Measurements from ENCODE around the gene IQSEC3. TPM values are rescaled to one million over a fixed set of nuclear protein-coding genes. Genes with fewer than 3 reads are reported as not detected.

The IQSEC3 gene
- total and polyA plus RNA-seq, 10 of the 15 experiments (the other 5 are each of a cell fraction or from before 2014, with no cell fraction given): not detected

- ChIA-PET CTCF (no interaction called here), SMC1A (ENCODE audit: uncharacterized antibody, unreplicated experiment) (no interaction called here), RAD21 (ENCODE audit: unreplicated experiment) (no interaction called here), POLR2A (no interaction called here)
- Histone ChIP-seq H2AFZ (ENCODE audit: control insufficient read depth, low read depth, low read length) (no peak overlapping the region), H3K4me3 (no peak overlapping the region), H3K79me2 (ENCODE audit: control insufficient read depth, insufficient read depth, low read length) (no peaks in the 10 kb centered on the region), H3K27ac (ENCODE audit: control insufficient read depth, insufficient read depth) (no peak overlapping the region), H3K4me1 (ENCODE audit: control insufficient read depth, insufficient read depth, low read length) (peaks cover 10% of the 10 kb centered on the region), H3K9ac (ENCODE audit: control insufficient read depth, insufficient read depth, low read length) (no peak overlapping the region), H3K27me3 (replicated peaks in 1 of 2; ENCODE audit: control insufficient read depth in 2 of 2, insufficient read depth in 2 of 2, low read length in 1 of 2) (no peaks in the 10 kb centered on the region; a peak in 2 of 4 replicates), H3K4me2 (ENCODE audit: control insufficient read depth, insufficient read depth) (no peak overlapping the region), H4K20me1 (ENCODE audit: control insufficient read depth, insufficient read depth) (no peaks in the 10 kb centered on the region), H3K36me3 (ENCODE audit: control insufficient read depth in 2 of 2, insufficient read depth in 2 of 2, low read length in 1 of 2) (no peaks in the 10 kb centered on the region), H3K9me3 (replicated peaks; ENCODE audit: control insufficient read depth, insufficient read depth, low read length) (no peaks in the 10 kb centered on the region; the same call in 2 of the 3 replicates)
- in situ Hi-C loops (cut with MboI): no loop called here
- TF ChIP-seq PKNOX1 (IDR thresholded peaks at IDR 0.05): 0 out of 2 replicates have a peak, but pooled peaks have one; percentile 23
- no peak for TF ChIP-seq MEF2B (IDR thresholded peaks at IDR 0.05; ENCODE audit: partially characterized antibody, poor library complexity, severe bottlenecking)
- TF ChIP-seq LARP7 (IDR thresholded peaks at IDR 0.05): no peak
- TF ChIP-seq, protein P1, sequence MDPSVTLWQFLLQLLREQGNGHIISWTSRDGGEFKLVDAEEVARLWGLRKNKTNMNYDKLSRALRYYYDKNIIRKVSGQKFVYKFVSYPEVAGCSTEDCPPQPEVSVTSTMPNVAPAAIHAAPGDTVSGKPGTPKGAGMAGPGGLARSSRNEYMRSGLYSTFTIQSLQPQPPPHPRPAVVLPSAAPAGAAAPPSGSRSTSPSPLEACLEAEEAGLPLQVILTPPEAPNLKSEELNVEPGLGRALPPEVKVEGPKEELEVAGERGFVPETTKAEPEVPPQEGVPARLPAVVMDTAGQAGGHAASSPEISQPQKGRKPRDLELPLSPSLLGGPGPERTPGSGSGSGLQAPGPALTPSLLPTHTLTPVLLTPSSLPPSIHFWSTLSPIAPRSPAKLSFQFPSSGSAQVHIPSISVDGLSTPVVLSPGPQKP (IDR thresholded peaks at IDR 0.05; ENCODE audit: low read depth, low read length): no peak
- no peak for TF ChIP-seq STAT3 (IDR thresholded peaks at IDR 0.05; ENCODE audit: low read depth, low read length)
- TF ChIP-seq, protein P2, sequence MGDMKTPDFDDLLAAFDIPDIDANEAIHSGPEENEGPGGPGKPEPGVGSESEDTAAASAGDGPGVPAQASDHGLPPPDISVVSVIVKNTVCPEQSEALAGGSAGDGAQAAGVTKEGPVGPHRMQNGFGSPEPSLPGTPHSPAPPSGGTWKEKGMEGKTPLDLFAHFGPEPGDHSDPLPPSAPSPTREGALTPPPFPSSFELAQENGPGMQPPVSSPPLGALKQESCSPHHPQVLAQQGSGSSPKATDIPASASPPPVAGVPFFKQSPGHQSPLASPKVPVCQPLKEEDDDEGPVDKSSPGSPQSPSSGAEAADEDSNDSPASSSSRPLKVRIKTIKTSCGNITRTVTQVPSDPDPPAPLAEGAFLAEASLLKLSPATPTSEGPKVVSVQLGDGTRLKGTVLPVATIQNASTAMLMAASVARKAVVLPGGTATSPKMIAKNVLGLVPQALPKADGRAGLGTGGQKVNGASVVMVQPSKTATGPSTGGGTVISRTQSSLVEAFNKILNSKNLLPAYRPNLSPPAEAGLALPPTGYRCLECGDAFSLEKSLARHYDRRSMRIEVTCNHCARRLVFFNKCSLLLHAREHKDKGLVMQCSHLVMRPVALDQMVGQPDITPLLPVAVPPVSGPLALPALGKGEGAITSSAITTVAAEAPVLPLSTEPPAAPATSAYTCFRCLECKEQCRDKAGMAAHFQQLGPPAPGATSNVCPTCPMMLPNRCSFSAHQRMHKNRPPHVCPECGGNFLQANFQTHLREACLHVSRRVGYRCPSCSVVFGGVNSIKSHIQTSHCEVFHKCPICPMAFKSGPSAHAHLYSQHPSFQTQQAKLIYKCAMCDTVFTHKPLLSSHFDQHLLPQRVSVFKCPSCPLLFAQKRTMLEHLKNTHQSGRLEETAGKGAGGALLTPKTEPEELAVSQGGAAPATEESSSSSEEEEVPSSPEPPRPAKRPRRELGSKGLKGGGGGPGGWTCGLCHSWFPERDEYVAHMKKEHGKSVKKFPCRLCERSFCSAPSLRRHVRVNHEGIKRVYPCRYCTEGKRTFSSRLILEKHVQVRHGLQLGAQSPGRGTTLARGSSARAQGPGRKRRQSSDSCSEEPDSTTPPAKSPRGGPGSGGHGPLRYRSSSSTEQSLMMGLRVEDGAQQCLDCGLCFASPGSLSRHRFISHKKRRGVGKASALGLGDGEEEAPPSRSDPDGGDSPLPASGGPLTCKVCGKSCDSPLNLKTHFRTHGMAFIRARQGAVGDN (IDR thresholded peaks at IDR 0.05): no peak
- TF ChIP-seq USF2 (IDR thresholded peaks at IDR 0.05; ENCODE audit: borderline replicate concordance, low read depth, low read length): no peak
- TF ChIP-seq RB1 (IDR thresholded peaks at IDR 0.05; ENCODE audit: borderline replicate concordance): no peak
- TF ChIP-seq ZNF207 (IDR thresholded peaks at IDR 0.05; ENCODE audit: borderline replicate concordance): no peak
- intact Hi-C loops (cut with micrococcal nuclease; ENCODE audit: unreplicated experiment): no loop called here
- FAIRE-seq: no peak
- WGBS (ENCODE audit: insufficient coverage, insufficient replicate concordance, low lambda C conversion rate, missing lambda C conversion rate): 70% methylated on average over 15 of the region's 15 CpGs
- no TSS peak for BruUV-seq (replicated peaks)
- DNase-seq (ENCODE audit: low read depth, low spot score): no peak
- peak; percentile 23; the same call in 2 of the 3 replicates for ATAC-seq
Observed at GRCh38 chr12:101969-102878, 35.7 kb downstream of the IQSEC3 start.
